Activated T-helper 17 cell treated with anti-CD3 and anti-CD28 coated beads, Interleukin-2, amount 50 U/mL, for 72 hours (primary cell): ENCODE measurements around the gene ZNF445. TPM values are rescaled to one million over a fixed set of nuclear protein-coding genes. Genes with fewer than 3 reads are reported as not detected.
"Not testable (repeated sequence)": the region's sequence is repeated elsewhere in the genome, so short reads cannot be mapped to it uniquely, and the experiment has no call there.

Source experiments
- ATAC-seq: fragments of 150-1000 bp; cut with Tn5 transposase; replicated peaks from 2 replicates; pipeline ENCODE4 v1.10.0; 2021; ENCODE audit warnings: mild to moderate bottlenecking, moderate library complexity
- H3K27ac Mint-ChIP-seq: one replicate; pipeline ENCODE4 v1.8.0; 2022; ENCODE audit warnings: mixed read lengths
- H3K27me3 Mint-ChIP-seq: one replicate; pipeline ENCODE4 v1.8.0; 2022; ENCODE audit warnings: mixed read lengths
- H3K36me3 Mint-ChIP-seq: one replicate; pipeline ENCODE4 v1.8.0; 2022; ENCODE audit warnings: low read depth, mild to moderate bottlenecking, mixed read lengths
- H3K4me1 Mint-ChIP-seq: one replicate; pipeline ENCODE4 v1.8.0; 2022; ENCODE audit warnings: mixed read lengths
- H3K4me3 Mint-ChIP-seq: one replicate; pipeline ENCODE4 v1.8.0; 2022; ENCODE audit warnings: mild to moderate bottlenecking, mixed read lengths
- H3K9me3 Mint-ChIP-seq: one replicate; pipeline ENCODE4 v1.8.0; 2022; ENCODE audit warnings: mixed read lengths
- total RNA-seq, 2 donors: library from RNA; stranded (reverse); gene quantifications; one replicate each; pipeline ENCODE4 v1.2.3, GENCODE V29; 2022

ZNF445 gene
- total RNA-seq, 2 donors from 2014 or later: 8.6 to 12.1 TPM

DNA sequence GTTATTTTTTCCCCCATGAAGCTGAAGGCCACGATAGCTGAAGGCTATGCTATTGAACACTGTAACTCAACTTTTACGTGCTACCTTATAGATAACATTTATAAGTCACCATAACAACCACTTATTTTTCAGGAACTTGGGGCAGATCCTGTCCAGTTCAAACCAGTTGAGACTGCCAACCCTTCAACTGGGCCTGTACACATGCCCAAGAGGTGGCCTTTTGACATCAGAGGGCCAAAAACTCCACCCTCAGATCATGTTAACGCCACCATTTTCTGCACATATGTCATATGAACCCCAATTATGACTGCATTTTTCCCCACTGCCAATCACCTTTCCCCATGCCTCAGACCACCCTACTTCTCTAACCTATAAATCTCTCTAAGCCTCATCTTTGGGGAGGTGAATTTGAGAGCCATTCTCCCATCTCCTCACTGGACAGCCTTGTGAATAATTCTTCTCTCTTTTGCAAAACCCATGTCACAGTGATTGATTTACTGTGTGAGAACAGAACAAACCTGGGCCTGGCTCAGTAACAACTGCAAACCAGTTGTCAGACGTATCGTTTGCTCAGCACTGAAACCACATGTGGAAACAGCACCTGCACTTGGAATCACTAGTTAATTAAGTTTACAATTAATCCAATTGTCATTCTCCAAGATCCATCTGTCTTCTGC is 42.5 kb downstream of the ZNF445 start:
- Mint-ChIP-seq H3K27ac (no peak overlapping the region), H3K36me3 (no peaks in the 10 kb centered on the region), H3K9me3 (no peaks in the 10 kb centered on the region), H3K27me3 (no peaks in the 10 kb centered on the region), H3K4me3 (no peak overlapping the region), H3K4me1 (peaks cover 7% of the 10 kb centered on the region)
- no peak for ATAC-seq

DNA sequence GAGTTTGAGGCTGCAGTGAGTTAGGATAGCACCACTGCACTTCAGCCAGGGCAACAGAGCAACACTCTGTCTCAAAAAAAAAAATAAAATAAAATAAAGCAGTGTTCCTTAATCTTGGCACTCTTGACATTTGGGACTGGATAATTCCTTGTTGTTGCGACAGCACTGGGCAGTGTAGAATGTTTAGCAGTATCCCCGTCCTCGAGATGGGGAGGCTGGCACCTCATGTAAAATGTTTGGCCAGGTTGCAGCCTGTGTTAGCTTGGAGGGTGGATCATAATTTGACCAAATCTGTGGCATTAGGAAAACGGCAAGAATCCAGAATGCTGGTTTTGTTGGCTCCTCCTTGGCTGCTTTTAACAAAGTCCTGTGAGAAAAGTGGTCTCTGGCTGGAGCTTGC is 47.0 kb downstream of the ZNF445 start:
- no peak for ATAC-seq
- Mint-ChIP-seq H3K4me3 (no peak overlapping the region), H3K9me3 (no peaks in the 10 kb centered on the region), H3K36me3 (no peaks in the 10 kb centered on the region), H3K4me1 (no peaks in the 10 kb centered on the region), H3K27ac (no peak overlapping the region), H3K27me3 (no peaks in the 10 kb centered on the region)

- no peaks in the 10 kb centered on the region for H3K4me1 Mint-ChIP-seq
- H3K9me3 Mint-ChIP-seq: no peaks in the 10 kb centered on the region
- no peak overlapping the region for H3K4me3 Mint-ChIP-seq
- no peak for ATAC-seq
- peaks cover 4% of the 10 kb centered on the region for H3K27me3 Mint-ChIP-seq
- no peaks in the 10 kb centered on the region for H3K36me3 Mint-ChIP-seq
- H3K27ac Mint-ChIP-seq: no peak overlapping the region
Observed at GRCh38 chr3:44429459-44429858, 48.0 kb downstream of the ZNF445 start.

DNA sequence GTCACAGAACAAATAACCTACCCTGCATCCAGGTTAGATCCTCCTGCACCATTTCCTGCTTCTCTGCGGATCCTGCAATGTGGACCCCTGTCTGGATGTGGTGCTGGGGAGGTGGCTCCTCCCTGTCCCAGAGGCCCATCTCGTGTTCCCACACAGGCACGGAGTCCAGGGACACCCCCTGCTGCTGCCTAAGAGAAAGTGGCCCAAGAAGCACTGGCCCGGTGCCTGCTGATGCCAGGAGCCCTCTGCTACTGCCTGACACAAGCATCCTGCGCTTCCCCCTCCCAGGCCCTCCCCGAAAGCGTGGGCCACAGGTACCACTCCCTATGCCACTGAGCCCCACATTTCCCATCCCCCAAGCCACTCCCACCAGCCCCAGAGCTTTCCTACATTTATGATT is 48.6 kb downstream of the ZNF445 start:
- Mint-ChIP-seq H3K27me3 (peaks cover 4% of the 10 kb centered on the region), H3K9me3 (no peaks in the 10 kb centered on the region), H3K4me3 (no peak overlapping the region), H3K4me1 (no peaks in the 10 kb centered on the region), H3K36me3 (no peaks in the 10 kb centered on the region), H3K27ac (no peak overlapping the region)
- no peak for ATAC-seq

DNA sequence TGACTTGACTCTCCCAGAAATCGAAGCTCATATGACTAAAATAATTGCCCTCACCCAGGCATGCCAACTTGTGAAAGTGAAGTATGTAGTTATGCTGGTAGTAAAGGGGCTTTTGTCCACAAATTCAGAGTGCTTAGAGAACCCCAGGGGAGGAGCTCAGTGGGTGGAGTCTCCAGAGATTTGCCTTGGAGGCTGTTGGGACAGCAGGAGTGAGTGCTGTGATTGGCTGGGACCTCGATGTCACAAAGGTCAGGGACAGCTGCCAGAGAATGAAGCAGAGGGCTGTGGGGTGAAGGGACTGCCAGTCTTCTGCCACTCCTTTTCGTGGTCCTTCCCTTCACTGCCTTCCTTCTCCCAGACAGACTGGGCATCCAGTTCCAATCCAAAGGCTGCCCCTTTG is 49.8 kb downstream of the ZNF445 start:
- no peak overlapping the region for H3K27ac Mint-ChIP-seq
- H3K36me3 Mint-ChIP-seq: no peaks in the 10 kb centered on the region
- ATAC-seq: no peak
- no peaks in the 10 kb centered on the region for H3K4me1 Mint-ChIP-seq
- H3K4me3 Mint-ChIP-seq: no peak overlapping the region
- peaks cover 4% of the 10 kb centered on the region for H3K27me3 Mint-ChIP-seq
- H3K9me3 Mint-ChIP-seq: no peaks in the 10 kb centered on the region

GRCh38 chr3:44424758-44425157 is 52.7 kb downstream of the ZNF445 start:
- no peak for ATAC-seq
- Mint-ChIP-seq H3K4me1 (no peaks in the 10 kb centered on the region), H3K9me3 (no peaks in the 10 kb centered on the region), H3K27ac (no peak overlapping the region), H3K36me3 (no peaks in the 10 kb centered on the region), H3K4me3 (no peak overlapping the region), H3K27me3 (peaks cover 4% of the 10 kb centered on the region)

DNA sequence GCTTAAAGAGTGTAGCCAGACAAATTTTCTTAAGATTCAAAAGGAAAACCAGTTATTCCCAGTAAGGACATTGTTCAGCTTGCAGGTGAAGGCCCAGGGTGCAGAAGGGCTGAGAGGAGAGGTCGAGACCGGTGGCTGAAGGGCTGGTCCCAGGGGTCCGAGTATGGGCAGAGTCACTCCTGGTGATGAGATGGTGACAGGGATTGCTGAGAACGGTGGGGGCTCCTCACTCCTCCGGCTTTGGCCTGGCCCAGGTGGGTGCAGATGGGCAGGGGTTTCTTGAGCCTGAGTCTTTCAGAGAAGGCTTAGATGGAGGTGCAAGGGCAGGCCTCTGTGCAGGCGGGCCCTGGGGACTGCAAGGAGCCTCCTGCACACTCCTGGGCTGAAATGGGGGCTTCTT is 56.2 kb downstream of the ZNF445 start:
- Mint-ChIP-seq H3K36me3 (no peaks in the 10 kb centered on the region), H3K27me3 (peaks cover 4% of the 10 kb centered on the region), H3K9me3 (no peaks in the 10 kb centered on the region)

DNA sequence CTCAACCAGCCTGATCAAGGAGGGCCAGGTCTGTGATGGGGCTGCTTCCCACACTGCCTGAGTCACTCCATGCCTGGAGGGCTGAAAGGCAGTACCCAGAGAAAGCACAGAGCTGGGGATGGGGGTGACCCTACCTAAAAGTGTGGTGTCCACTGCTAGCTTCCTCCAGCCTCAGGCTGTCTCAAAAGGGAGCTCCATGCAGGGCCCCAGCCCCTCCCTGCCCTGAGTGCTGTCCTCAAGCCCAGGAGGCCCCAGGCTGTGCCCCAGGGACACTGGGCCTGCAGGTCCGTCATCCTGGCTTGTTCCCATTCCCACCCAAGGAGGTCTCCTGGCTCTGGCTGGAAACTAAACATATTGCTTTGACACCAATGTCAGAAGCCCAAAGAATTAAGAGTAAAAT is 56.8 kb downstream of the ZNF445 start:
- Mint-ChIP-seq H3K4me1 (no peaks in the 10 kb centered on the region), H3K27ac (no peak overlapping the region), H3K9me3 (no peaks in the 10 kb centered on the region), H3K4me3 (no peak overlapping the region), H3K27me3 (peaks cover 4% of the 10 kb centered on the region), H3K36me3 (no peaks in the 10 kb centered on the region)
- no peak for ATAC-seq

More for the DNA sequence above, 56.2 kb downstream of the ZNF445 start:
- no peak overlapping the region for H3K4me3 Mint-ChIP-seq
- H3K4me1 Mint-ChIP-seq: no peaks in the 10 kb centered on the region
- ATAC-seq: no peak
- no peak overlapping the region for H3K27ac Mint-ChIP-seq

- ATAC-seq: no peak
- H3K27me3 Mint-ChIP-seq: peaks cover 4% of the 10 kb centered on the region
- H3K27ac Mint-ChIP-seq: no peak overlapping the region
- H3K9me3 Mint-ChIP-seq: no peaks in the 10 kb centered on the region
- no peak overlapping the region for H3K4me3 Mint-ChIP-seq
- H3K36me3 Mint-ChIP-seq: no peaks in the 10 kb centered on the region
- H3K4me1 Mint-ChIP-seq: no peaks in the 10 kb centered on the region
Observed at GRCh38 chr3:44419923-44420650, 57.4 kb downstream of the ZNF445 start.

GRCh38 chr3:44419116-44419922 is 58.2 kb downstream of the ZNF445 start:
- Mint-ChIP-seq H3K9me3 (no peaks in the 10 kb centered on the region), H3K4me1 (no peaks in the 10 kb centered on the region), H3K27ac (no peak overlapping the region), H3K4me3 (no peak overlapping the region), H3K36me3 (no peaks in the 10 kb centered on the region), H3K27me3 (no peaks in the 10 kb centered on the region)
- ATAC-seq: no peak

DNA sequence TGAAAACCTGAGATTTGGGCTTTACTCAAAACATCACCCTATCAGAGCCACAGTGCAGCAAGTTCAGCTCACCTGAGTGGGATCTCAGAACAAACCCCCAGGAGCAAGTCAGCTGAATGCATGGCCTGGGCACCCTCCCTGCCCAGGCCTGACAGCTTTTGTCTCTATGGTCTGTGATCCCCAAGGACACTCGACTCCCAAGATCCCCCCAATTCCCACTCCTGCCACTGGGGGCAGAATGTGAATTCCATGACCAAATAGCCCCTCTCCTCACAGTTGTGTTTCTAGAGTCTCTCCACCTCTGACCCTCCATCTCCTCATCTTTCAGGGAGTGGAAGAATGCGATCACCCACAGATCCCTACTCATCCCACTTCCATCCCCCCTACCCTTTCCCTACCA is 58.9 kb downstream of the ZNF445 start:
- Mint-ChIP-seq H3K27me3 (no peaks in the 10 kb centered on the region), H3K36me3 (no peaks in the 10 kb centered on the region), H3K9me3 (no peaks in the 10 kb centered on the region), H3K4me1 (no peaks in the 10 kb centered on the region), H3K27ac (no peak overlapping the region), H3K4me3 (no peak overlapping the region)
- ATAC-seq: no peak

DNA sequence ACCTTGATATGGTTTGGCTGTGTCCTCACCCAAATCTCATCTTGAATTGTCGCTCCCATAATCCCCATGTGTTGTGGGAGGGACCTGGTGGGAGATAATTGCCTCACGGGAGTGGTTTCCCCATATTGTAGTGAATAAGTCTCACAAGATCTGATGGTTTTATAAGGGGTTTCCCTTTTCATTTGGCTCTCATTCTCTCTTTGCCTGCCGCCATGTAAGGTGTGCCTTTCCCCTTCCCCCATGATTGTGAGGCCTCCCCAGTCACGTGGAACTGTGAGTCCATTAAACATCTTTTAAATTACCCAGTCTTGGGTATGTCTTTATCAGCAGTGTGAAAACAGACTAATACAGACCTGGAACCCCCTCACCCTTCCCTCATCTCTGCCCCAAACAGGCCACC is 59.4 kb downstream of the ZNF445 start:
- H3K9me3 Mint-ChIP-seq, H3K4me3 Mint-ChIP-seq, H3K36me3 Mint-ChIP-seq, H3K4me1 Mint-ChIP-seq, H3K27ac Mint-ChIP-seq, ATAC-seq, H3K27me3 Mint-ChIP-seq: not testable (repeated sequence)

GRCh38 chr3:44416031-44417030 is 61.1 kb downstream of the ZNF445 start:
- Mint-ChIP-seq H3K4me3 (no peak overlapping the region), H3K4me1 (no peaks in the 10 kb centered on the region), H3K27me3 (no peaks in the 10 kb centered on the region), H3K9me3 (no peaks in the 10 kb centered on the region), H3K27ac (no peak overlapping the region), H3K36me3 (no peaks in the 10 kb centered on the region)
- no peak for ATAC-seq

GRCh38 chr3:44415421-44415820 is 62.0 kb downstream of the ZNF445 start:
- no peak overlapping the region for H3K27ac Mint-ChIP-seq
- no peak overlapping the region for H3K4me3 Mint-ChIP-seq
- H3K4me1 Mint-ChIP-seq: no peaks in the 10 kb centered on the region
- no peaks in the 10 kb centered on the region for H3K36me3 Mint-ChIP-seq
- ATAC-seq: no peak
- H3K9me3 Mint-ChIP-seq: no peaks in the 10 kb centered on the region
- H3K27me3 Mint-ChIP-seq: no peaks in the 10 kb centered on the region
